ENCODE results near the gene EMID1.
A peak's percentile ranks its signal among the peaks of the same experiment; 100 is the strongest.

Gene EMID1

GRCh38 chr22:29205594-29206371 lies at the start of gene EMID1:
TSS of gene EMID1 (plus strand) at chr22:29205896. CDS start at chr22:29206039, 143 bp downstream.
- peak within 1 kb of the TSS; percentile 5; the same call in 1 of the 2 replicates for H3K4me3 ChIP-seq (ENCODE audit: low read depth, low read length)
- no peak for TF ChIP-seq CTCF (IDR thresholded peaks at IDR 0.05; ENCODE audit: low read depth, low read length)

- no peak for TF ChIP-seq CTCF (IDR thresholded peaks at IDR 0.05; ENCODE audit: low read depth, low read length)
- H3K4me3 ChIP-seq (ENCODE audit: low read depth, low read length) = no peak overlapping the region
These were observed 49.7 kb upstream of the EMID1 start for GRCh38 chr22:29155966-29156365.

- TF ChIP-seq CTCF (IDR thresholded peaks at IDR 0.05; ENCODE audit: low read depth, low read length) = no peak
- H3K4me3 ChIP-seq (ENCODE audit: low read depth, low read length) = no peak overlapping the region
These were observed 49.2 kb upstream of the EMID1 start for GRCh38 chr22:29156507-29156906.

- TF ChIP-seq CTCF (IDR thresholded peaks at IDR 0.05; ENCODE audit: low read depth, low read length) = no peak
- no peak overlapping the region for H3K4me3 ChIP-seq (ENCODE audit: low read depth, low read length)
These were observed 47.7 kb upstream of the EMID1 start for GRCh38 chr22:29157759-29158535.

GRCh38 chr22:29158546-29158945 lies 47.1 kb upstream of the EMID1 start:
- no peak overlapping the region for H3K4me3 ChIP-seq (ENCODE audit: low read depth, low read length)
- TF ChIP-seq CTCF (IDR thresholded peaks at IDR 0.05; ENCODE audit: low read depth, low read length) = no peak

- no peak overlapping the region for H3K4me3 ChIP-seq (ENCODE audit: low read depth, low read length)
- TF ChIP-seq CTCF (IDR thresholded peaks at IDR 0.05; ENCODE audit: low read depth, low read length) = no peak
These were observed 41.9 kb upstream of the EMID1 start for GRCh38 chr22:29163808-29164207.

All from WI38 (cell line).